Measurements from ENCODE around the gene RPTOR.

Gene RPTOR

GRCh38 chr17:80705988-80706387 lies 161.3 kb downstream of the RPTOR start:
- DNase-seq (ENCODE audit: low read depth): no peak
- Histone ChIP-seq H3K9ac (ENCODE audit: low read length) (no peak overlapping the region), H3K4me3 (ENCODE audit: low read length) (no peak overlapping the region), H3K9me3 (ENCODE audit: control insufficient read depth, low read length) (no peaks in the 10 kb centered on the region), H3K27me3 (replicated peaks; ENCODE audit: control insufficient read depth, insufficient read depth, low read length) (no peaks in the 10 kb centered on the region), H3K36me3 (ENCODE audit: control insufficient read depth, insufficient read depth, low read length, severe bottlenecking) (peaks cover 7% of the 10 kb centered on the region), H3K4me1 (ENCODE audit: control insufficient read depth, insufficient read depth, low read length) (peaks cover 12% of the 10 kb centered on the region)

GRCh38 chr17:80706463-80706867 lies 161.8 kb downstream of the RPTOR start:
- no peak overlapping the region for H3K4me3 ChIP-seq (ENCODE audit: low read length)
- peaks cover 12% of the 10 kb centered on the region for H3K4me1 ChIP-seq (ENCODE audit: control insufficient read depth, insufficient read depth, low read length)
- no peaks in the 10 kb centered on the region for H3K9me3 ChIP-seq (ENCODE audit: control insufficient read depth, low read length)
- H3K36me3 ChIP-seq (ENCODE audit: control insufficient read depth, insufficient read depth, low read length, severe bottlenecking): peaks cover 7% of the 10 kb centered on the region
- no peak for DNase-seq (ENCODE audit: low read depth)
- H3K9ac ChIP-seq (ENCODE audit: low read length): no peak overlapping the region
- H3K27me3 ChIP-seq (replicated peaks; ENCODE audit: control insufficient read depth, insufficient read depth, low read length): no peaks in the 10 kb centered on the region

DNA sequence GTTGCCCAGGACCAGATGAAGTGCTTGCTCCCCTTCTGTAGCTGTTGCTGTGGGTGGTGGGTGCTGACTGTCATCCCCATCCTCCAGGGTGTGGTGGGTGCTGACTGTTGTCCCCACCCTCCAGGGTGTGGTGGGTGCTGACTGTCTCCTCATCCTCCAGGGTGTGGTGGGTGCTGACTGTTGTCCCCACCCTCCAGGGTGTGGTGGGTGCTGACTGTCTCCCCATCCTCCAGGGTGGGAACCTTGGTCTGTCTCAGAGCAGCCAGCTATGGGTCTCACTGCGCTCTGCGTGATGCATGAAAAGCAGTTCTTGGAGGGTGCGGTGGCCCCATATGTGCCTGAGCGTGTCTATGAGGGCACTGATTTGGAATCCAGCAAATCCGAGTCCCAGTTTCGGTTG lies 163.8 kb downstream of the RPTOR start:
- Histone ChIP-seq H3K36me3 (ENCODE audit: control insufficient read depth, insufficient read depth, low read length, severe bottlenecking) (peaks cover 7% of the 10 kb centered on the region), H3K27me3 (replicated peaks; ENCODE audit: control insufficient read depth, insufficient read depth, low read length) (no peaks in the 10 kb centered on the region), H3K9me3 (ENCODE audit: control insufficient read depth, low read length) (no peaks in the 10 kb centered on the region), H3K4me1 (ENCODE audit: control insufficient read depth, insufficient read depth, low read length) (peaks cover 12% of the 10 kb centered on the region), H3K4me3 (ENCODE audit: low read length) (no peak overlapping the region), H3K9ac (ENCODE audit: low read length) (no peak overlapping the region)
- DNase-seq (ENCODE audit: low read depth): no peak

DNA sequence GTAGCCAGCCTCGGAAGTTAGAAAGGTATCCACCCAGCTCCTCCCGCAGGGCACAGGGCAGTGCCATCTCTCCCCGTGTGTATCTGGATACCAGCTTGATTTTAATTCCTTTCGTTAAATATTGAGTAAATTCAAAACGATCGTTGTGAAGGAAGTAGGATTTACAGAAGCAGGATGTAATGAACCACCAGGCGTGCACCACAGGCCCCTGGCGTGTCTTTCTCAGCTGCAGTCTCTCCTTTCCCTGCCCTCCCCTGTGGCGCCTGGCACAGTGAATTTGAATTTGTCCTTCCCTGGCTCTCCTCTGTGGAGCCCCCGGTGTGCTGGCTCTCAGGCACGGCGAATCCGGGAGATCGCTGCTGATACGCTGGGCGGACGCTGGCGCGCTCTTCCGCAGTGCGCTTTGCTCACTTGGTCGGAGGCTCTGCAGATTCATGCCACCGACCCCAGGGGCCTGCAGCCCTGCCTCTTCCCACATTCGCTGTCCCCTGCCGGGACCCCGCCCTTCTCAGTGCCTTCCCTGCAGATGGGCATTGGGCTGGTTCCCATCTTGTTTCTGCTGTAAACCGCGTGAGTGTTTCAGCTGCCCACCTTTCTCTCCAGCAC lies 164.6 kb downstream of the RPTOR start:
- Histone ChIP-seq H3K36me3 (ENCODE audit: control insufficient read depth, insufficient read depth, low read length, severe bottlenecking) (peaks cover 7% of the 10 kb centered on the region), H3K9ac (ENCODE audit: low read length) (no peak overlapping the region), H3K9me3 (ENCODE audit: control insufficient read depth, low read length) (no peaks in the 10 kb centered on the region), H3K4me3 (ENCODE audit: low read length) (no peak overlapping the region), H3K4me1 (ENCODE audit: control insufficient read depth, insufficient read depth, low read length) (peaks cover 10% of the 10 kb centered on the region), H3K27me3 (replicated peaks; ENCODE audit: control insufficient read depth, insufficient read depth, low read length) (no peaks in the 10 kb centered on the region)
- DNase-seq (ENCODE audit: low read depth): no peak

GRCh38 chr17:80710714-80711302 lies 166.2 kb downstream of the RPTOR start:
- no peak for DNase-seq (ENCODE audit: low read depth)
- H3K9ac ChIP-seq (ENCODE audit: low read length): no peak overlapping the region

GRCh38 chr17:80712089-80712488 lies 167.5 kb downstream of the RPTOR start:
- H3K9me3 ChIP-seq (ENCODE audit: control insufficient read depth, low read length): no peaks in the 10 kb centered on the region
- DNase-seq (ENCODE audit: low read depth): no peak
- no peaks in the 10 kb centered on the region for H3K4me1 ChIP-seq (ENCODE audit: control insufficient read depth, insufficient read depth, low read length)
- H3K4me3 ChIP-seq (ENCODE audit: low read length): no peak overlapping the region
- H3K36me3 ChIP-seq (ENCODE audit: control insufficient read depth, insufficient read depth, low read length, severe bottlenecking): peaks cover 7% of the 10 kb centered on the region
- H3K27me3 ChIP-seq (replicated peaks; ENCODE audit: control insufficient read depth, insufficient read depth, low read length): no peaks in the 10 kb centered on the region
- no peak overlapping the region for H3K9ac ChIP-seq (ENCODE audit: low read length)

More at GRCh38 chr17:80710714-80711302, 166.2 kb downstream of the RPTOR start:
- Histone ChIP-seq H3K4me3 (ENCODE audit: low read length) (no peak overlapping the region), H3K36me3 (ENCODE audit: control insufficient read depth, insufficient read depth, low read length, severe bottlenecking) (peaks cover 7% of the 10 kb centered on the region), H3K27me3 (replicated peaks; ENCODE audit: control insufficient read depth, insufficient read depth, low read length) (no peaks in the 10 kb centered on the region), H3K4me1 (ENCODE audit: control insufficient read depth, insufficient read depth, low read length) (no peaks in the 10 kb centered on the region), H3K9me3 (ENCODE audit: control insufficient read depth, low read length) (no peaks in the 10 kb centered on the region)

- Histone ChIP-seq H3K4me1 (ENCODE audit: control insufficient read depth, insufficient read depth, low read length) (no peaks in the 10 kb centered on the region), H3K27me3 (replicated peaks; ENCODE audit: control insufficient read depth, insufficient read depth, low read length) (no peaks in the 10 kb centered on the region), H3K9ac (ENCODE audit: low read length) (no peak overlapping the region), H3K4me3 (ENCODE audit: low read length) (no peak overlapping the region), H3K9me3 (ENCODE audit: control insufficient read depth, low read length) (no peaks in the 10 kb centered on the region), H3K36me3 (ENCODE audit: control insufficient read depth, insufficient read depth, low read length, severe bottlenecking) (peaks cover 7% of the 10 kb centered on the region)
- no peak for DNase-seq (ENCODE audit: low read depth)
These were observed 168.0 kb downstream of the RPTOR start for GRCh38 chr17:80712606-80713005.

DNA sequence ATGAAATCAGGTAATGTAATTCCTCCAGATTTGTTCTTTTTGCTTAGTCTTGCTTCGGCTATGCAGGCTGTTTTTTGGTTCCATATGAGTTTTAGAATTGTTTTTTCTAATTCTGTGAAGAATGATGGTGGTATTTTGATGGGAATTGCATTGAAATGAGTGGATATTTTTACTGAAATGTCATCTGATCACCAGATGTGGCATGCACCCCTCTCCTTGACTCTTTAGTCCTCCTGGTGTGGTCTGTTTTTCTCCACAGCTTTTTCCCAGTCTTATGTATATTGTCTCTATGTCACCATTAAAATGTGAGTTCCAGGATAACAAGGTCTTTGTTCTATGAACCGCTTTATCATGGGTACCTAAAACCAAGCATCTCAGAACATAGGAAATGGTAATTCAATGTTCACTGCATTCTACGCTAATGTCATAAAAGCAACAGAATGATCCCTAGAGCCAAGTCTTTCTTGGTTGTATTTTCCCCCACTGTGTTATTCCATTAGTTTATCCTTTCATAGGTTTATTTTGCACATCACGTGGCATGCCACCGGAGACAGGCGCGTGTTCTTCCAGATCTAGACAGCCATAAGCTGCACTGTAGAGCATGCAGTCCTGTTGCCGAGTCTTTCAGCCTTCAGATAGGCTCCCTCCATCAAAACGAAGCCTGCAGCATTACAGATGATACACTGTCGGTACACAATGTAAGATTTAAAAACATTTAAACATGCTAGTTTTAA lies 172.5 kb downstream of the RPTOR start:
- no peaks in the 10 kb centered on the region for H3K4me1 ChIP-seq (ENCODE audit: control insufficient read depth, insufficient read depth, low read length)
- H3K36me3 ChIP-seq (ENCODE audit: control insufficient read depth, insufficient read depth, low read length, severe bottlenecking): no peaks in the 10 kb centered on the region
- no peak overlapping the region for H3K9ac ChIP-seq (ENCODE audit: low read length)
- H3K9me3 ChIP-seq (ENCODE audit: control insufficient read depth, low read length): no peaks in the 10 kb centered on the region
- H3K27me3 ChIP-seq (replicated peaks; ENCODE audit: control insufficient read depth, insufficient read depth, low read length): no peaks in the 10 kb centered on the region
- no peak overlapping the region for H3K4me3 ChIP-seq (ENCODE audit: low read length)
- DNase-seq (ENCODE audit: low read depth): no peak

- no peak for DNase-seq (ENCODE audit: low read depth)
- no peaks in the 10 kb centered on the region for H3K4me1 ChIP-seq (ENCODE audit: control insufficient read depth, insufficient read depth, low read length)
- no peaks in the 10 kb centered on the region for H3K27me3 ChIP-seq (replicated peaks; ENCODE audit: control insufficient read depth, insufficient read depth, low read length)
- no peak overlapping the region for H3K4me3 ChIP-seq (ENCODE audit: low read length)
- H3K9ac ChIP-seq (ENCODE audit: low read length): no peak overlapping the region
- no peaks in the 10 kb centered on the region for H3K9me3 ChIP-seq (ENCODE audit: control insufficient read depth, low read length)
- H3K36me3 ChIP-seq (ENCODE audit: control insufficient read depth, insufficient read depth, low read length, severe bottlenecking): no peaks in the 10 kb centered on the region
These were observed 173.1 kb downstream of the RPTOR start for GRCh38 chr17:80717720-80718083.

DNA sequence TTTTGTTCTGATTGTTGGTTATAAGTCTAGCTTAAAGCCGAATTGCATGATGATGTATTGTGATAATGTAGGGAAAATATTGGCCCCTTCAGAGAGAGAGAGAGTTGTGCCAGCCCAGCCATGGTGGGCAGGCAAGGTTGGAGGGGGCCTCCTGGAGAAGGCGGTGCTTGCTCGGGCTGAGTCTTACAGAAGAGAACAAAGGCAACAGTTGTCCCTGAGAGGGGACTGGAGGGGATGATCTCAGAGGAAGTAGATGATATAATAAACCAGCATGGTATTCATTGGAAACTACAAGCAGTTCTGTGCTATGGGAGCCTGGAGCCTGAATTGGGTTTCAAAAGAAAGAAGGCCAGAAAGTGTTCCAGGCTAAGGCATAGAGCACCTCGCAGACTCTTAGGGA lies 173.8 kb downstream of the RPTOR start:
- H3K9ac ChIP-seq (ENCODE audit: low read length): no peak overlapping the region
- no peaks in the 10 kb centered on the region for H3K4me1 ChIP-seq (ENCODE audit: control insufficient read depth, insufficient read depth, low read length)
- H3K27me3 ChIP-seq (replicated peaks; ENCODE audit: control insufficient read depth, insufficient read depth, low read length): no peaks in the 10 kb centered on the region
- H3K9me3 ChIP-seq (ENCODE audit: control insufficient read depth, low read length): no peaks in the 10 kb centered on the region
- no peaks in the 10 kb centered on the region for H3K36me3 ChIP-seq (ENCODE audit: control insufficient read depth, insufficient read depth, low read length, severe bottlenecking)
- H3K4me3 ChIP-seq (ENCODE audit: low read length): no peak overlapping the region
- DNase-seq (ENCODE audit: low read depth): no peak

GRCh38 chr17:80719449-80719848 lies 174.8 kb downstream of the RPTOR start:
- H3K9ac ChIP-seq (ENCODE audit: low read length): no peak overlapping the region
- H3K4me1 ChIP-seq (ENCODE audit: control insufficient read depth, insufficient read depth, low read length): peaks cover under 1% of the 10 kb centered on the region
- H3K27me3 ChIP-seq (replicated peaks; ENCODE audit: control insufficient read depth, insufficient read depth, low read length): no peaks in the 10 kb centered on the region
- DNase-seq (ENCODE audit: low read depth): no peak
- no peak overlapping the region for H3K4me3 ChIP-seq (ENCODE audit: low read length)
- no peaks in the 10 kb centered on the region for H3K36me3 ChIP-seq (ENCODE audit: control insufficient read depth, insufficient read depth, low read length, severe bottlenecking)
- H3K9me3 ChIP-seq (ENCODE audit: control insufficient read depth, low read length): no peaks in the 10 kb centered on the region

All from adipocyte (in vitro differentiated cells).